Measurements from ENCODE around the gene DOCK8.

- TF ChIP-seq CTCF (IDR thresholded peaks at IDR 0.05; ENCODE audit: low read length) (no peak), EZH2 (IDR thresholded peaks at IDR 0.05; ENCODE audit: borderline replicate concordance, low read length) (no peak)
Observed at GRCh38 chr9:324971-325370, 110.3 kb downstream of the DOCK8 start.

All from OCI-LY1 (cell line).